K562 (cell line): ENCODE results near the gene GASK1A. TPM values are rescaled to one million over a fixed set of nuclear protein-coding genes. Genes with fewer than 3 reads are reported as not detected.
A peak's percentile ranks its signal among the peaks of the same experiment; 100 is the strongest.

Source experiments
- CEBPG ChIP-seq, 3 experiments: fragments of 200-800 bp in 1 of 3; sonication (Bioruptor generic) in 1 of 3; sonication (generic) in 1 of 3; formaldehyde crosslinking in 1 of 3; IDR thresholded peaks in 2 of 3; conservative IDR thresholded peaks in 1 of 3; 2 replicates each; pipeline versions ENCODE4 v1.6.1 to v1.8.0; 2016 to 2022; ENCODE audit warnings: missing compliant biosample characterization in 2 of 3, missing genetic modification characterization in 2 of 3, mild to moderate bottlenecking in 1 of 3, missing genetic modification reagents in 1 of 3
- CREM ChIP-seq: IDR thresholded peaks from 2 replicates; pipeline ENCODE4 v1.6.1; 2014; ENCODE audit warnings: antibody characterized with exemption, low read depth
- E4F1 ChIP-seq: fragments of 250-450 bp; sonication (Bioruptor Pico); IDR thresholded peaks from 2 replicates; pipeline ENCODE4 v1.5.0; 2021; ENCODE audit warnings: mild to moderate bottlenecking, borderline replicate concordance
- GTF3C2 ChIP-seq: IDR thresholded peaks from 3 replicates; pipeline ENCODE4 v1.6.1; 2011; ENCODE audit warnings: borderline replicate concordance, mild to moderate bottlenecking, moderate library complexity; ENCODE audit not compliant: insufficient read length; ENCODE audit errors: extremely low read depth
- KDM1A ChIP-seq, 2 experiments: fragments of 450-650 bp; IDR thresholded peaks; 2 replicates each; pipeline ENCODE4 v1.6.1; 2016; ENCODE audit warnings: mild to moderate bottlenecking in 2 of 2
- KDM2B ChIP-seq: fragments of 250-450 bp; sonication (Bioruptor Pico); IDR thresholded peaks from 2 replicates; pipeline ENCODE4 v1.8.0; 2021; ENCODE audit warnings: mild to moderate bottlenecking, moderate library complexity
- L3MBTL2 ChIP-seq: fragments of 450-650 bp; IDR thresholded peaks from 2 replicates; pipeline ENCODE4 v1.6.1; 2016; ENCODE audit warnings: mild to moderate bottlenecking, moderate library complexity
- MAFF ChIP-seq: IDR thresholded peaks from 2 replicates; pipeline ENCODE4 v1.6.1; 2012; ENCODE audit warnings: low read length, improper control_type of control experiment
- NONO ChIP-seq, 2 experiments: fragments of 200-400 bp in 1 of 2; fragments of 450-650 bp in 1 of 2; formaldehyde crosslinking in 1 of 2; IDR thresholded peaks; 2 replicates each; pipeline ENCODE4 v1.6.1; 2017; ENCODE audit warnings: low read depth in 2 of 2, mild to moderate bottlenecking in 2 of 2, moderate library complexity in 2 of 2, low read length in 1 of 2
- NR2C1 ChIP-seq, 2 experiments: fragments of 450-650 bp; IDR thresholded peaks; 2 replicates each; pipeline ENCODE4 v1.6.1; 2017; ENCODE audit warnings: mild to moderate bottlenecking in 2 of 2, antibody characterized with exemption in 1 of 2, inconsistent platforms in 1 of 2, missing compliant biosample characterization in 1 of 2, missing genetic modification characterization in 1 of 2
- PTRF ChIP-seq: fragments of 450-650 bp; IDR thresholded peaks from 2 replicates; pipeline ENCODE4 v1.6.1; 2016; ENCODE audit warnings: mild to moderate bottlenecking, missing genetic modification characterization, missing compliant biosample characterization
- RFX5 ChIP-seq: IDR thresholded peaks from 2 replicates; pipeline ENCODE4 v1.6.1; 2011; ENCODE audit warnings: low read depth, mild to moderate bottlenecking, improper control_type of control experiment, low read length
- RFX7 ChIP-seq: fragments of 250-450 bp; sonication (Bioruptor Pico); IDR thresholded peaks from 2 replicates; pipeline ENCODE4 v1.5.1; 2021; ENCODE audit warnings: mild to moderate bottlenecking
- SRSF3 ChIP-seq: fragments of 200-400 bp; formaldehyde crosslinking; IDR thresholded peaks from 2 replicates; pipeline ENCODE4 v1.6.1; 2016; ENCODE audit warnings: mild to moderate bottlenecking, low read length, moderate library complexity; ENCODE audit not compliant: insufficient read depth
- TCF15 ChIP-seq: fragments of 250-450 bp; sonication (Bioruptor Pico); IDR thresholded peaks from 2 replicates; pipeline ENCODE4 v1.8.0; 2022; ENCODE audit warnings: moderate library complexity, mild to moderate bottlenecking, inconsistent platforms
- TEAD2 ChIP-seq: fragments of 450-650 bp; IDR thresholded peaks from 2 replicates; pipeline ENCODE4 v1.6.1; 2016; ENCODE audit warnings: missing genetic modification characterization, control low read depth, missing compliant biosample characterization
- ZBTB33 ChIP-seq: sonication (generic); formaldehyde crosslinking; IDR thresholded peaks from 2 replicates; pipeline ENCODE4 v1.8.1; 2023; ENCODE audit warnings: mild to moderate bottlenecking, missing genetic modification reagents
- ZNF232 ChIP-seq: sonication (generic); formaldehyde crosslinking; IDR thresholded peaks from 2 replicates; pipeline ENCODE4 v1.8.0; 2022; ENCODE audit warnings: mild to moderate bottlenecking, missing genetic modification reagents
- polyA plus RNA-seq, 8 experiments: library from polyadenylated mRNA; depleted of rRNA in 4 of 8; stranded (reverse) in 5 of 8; unstranded in 3 of 8; fragments of >200 nt; fragmentation: Nextera tagmentation in 2 of 8; fragmentation: Illumina TruSeq in 1 of 8; extraction: Ambion mirVana in 2 of 8; extraction: Trizol in 1 of 8; gene quantifications; 2 replicates each; pipeline versions ENCODE4 v1.2.1 to v1.2.3, GENCODE V29; 2011 to 2014; ENCODE audit warnings: inconsistent platforms in 1 of 8, missing spikeins in 1 of 8
- total RNA-seq, 7 experiments: library from RNA; depleted of rRNA in 6 of 7; stranded (reverse); fragments of >200 nt in 6 of 7; fragmentation: Illumina TruSeq in 2 of 7; extraction: Trizol in 2 of 7; gene quantifications; 2 replicates each; pipeline versions ENCODE4 v1.2.1 to v1.2.3, GENCODE V29; 2011 to 2021; ENCODE audit warnings: low replicate concordance in 1 of 7

The GASK1A gene
- total and polyA plus RNA-seq, 9 of the 15 experiments (the other 6 are each of a cell fraction or from before 2014, with no cell fraction given) = 0.04 to 0.11 (median 0.05) TPM; not detected in 5

- TF ChIP-seq E4F1 (CRISPR knock-in tag) (no peak), PTRF (tag) (no peak), NONO (IDR thresholded peaks at IDR 0.05; ENCODE audit: low read depth in 2 of 2, low read length in 1 of 2) (peak; percentile 79 to 90), NR2C1 (IDR thresholded peaks at IDR 0.05) (no peak), NR2C1 (tag; IDR thresholded peaks at IDR 0.05) (peak; percentile 86), RFX7 (CRISPR knock-in tag) (no peak), ZNF232 (CRISPR knock-in tag) (no peak), KDM1A (IDR thresholded peaks at IDR 0.05) (no peak), ZBTB33 (CRISPR knock-in tag) (peak; percentile 45; the same call in 1 of the 2 replicates), SRSF3 (no peak), MAFF (no peak), RFX5 (no peak), TEAD2 (tag) (no peak), L3MBTL2 (peak; percentile 95), TCF15 (CRISPR knock-in tag) (no peak), GTF3C2 (no peak), CREM (peak; percentile 69), KDM2B (peak; percentile 97), CEBPG (CRISPR knock-in tag; IDR thresholded peaks at IDR 0.05) (no peak), CEBPG (tag; conservative IDR thresholded peaks at IDR 0.05 in 1 of 2, IDR thresholded peaks at IDR 0.05 in 1 of 2) (no peak)
Observed at GRCh38 chr3:43105596-43106292, 126.6 kb downstream of the GASK1A start, which contains the start of gene POMGNT2 (continued).
